ENCODE data around the gene LRFN3. TPM values are rescaled to one million over a fixed set of nuclear protein-coding genes. Genes with fewer than 3 reads are reported as not detected.

The LRFN3 gene
- total and polyA plus RNA-seq, 2 donors (not counting 1 experiment from before 2014, with no cell fraction given): 2.2 to 2.6 TPM

GRCh38 chr19:35919306-35919705, 16.9 kb upstream of the LRFN3 start:
- no peak overlapping the region for H3K9ac ChIP-seq (ENCODE audit: insufficient read depth, low read length)
- H3K27ac ChIP-seq (ENCODE audit: insufficient read depth, low read length): no peak overlapping the region
- no peaks in the 10 kb centered on the region for H3K36me3 ChIP-seq (ENCODE audit: control insufficient read depth, insufficient read depth, low read length)
- H3K4me3 ChIP-seq (replicated peaks in 1 of 4; ENCODE audit: control extremely low read depth in 1 of 4, insufficient read depth in 1 of 4, low read depth in 3 of 4, low read length in 4 of 4): no peak overlapping the region
- no peak overlapping the region for H2AFZ ChIP-seq (ENCODE audit: low read length)
- H3K27me3 ChIP-seq (ENCODE audit: control insufficient read depth, insufficient read depth, low read length): peaks cover 3% of the 10 kb centered on the region
- H3K79me2 ChIP-seq (ENCODE audit: control insufficient read depth, insufficient read depth, low read length): no peaks in the 10 kb centered on the region
- H3K4me2 ChIP-seq (ENCODE audit: extremely low read depth, insufficient read depth, low read length): no peak overlapping the region
- DNase-seq (ENCODE audit: low read depth in 2 of 2): no peak
- H4K20me1 ChIP-seq (ENCODE audit: control insufficient read depth, extremely low read depth, insufficient read depth, low read length): no peaks in the 10 kb centered on the region
- TF ChIP-seq EZH2 (IDR thresholded peaks at IDR 0.05; ENCODE audit: low read length, missing control alignments): no peak
- TF ChIP-seq, protein P1, sequence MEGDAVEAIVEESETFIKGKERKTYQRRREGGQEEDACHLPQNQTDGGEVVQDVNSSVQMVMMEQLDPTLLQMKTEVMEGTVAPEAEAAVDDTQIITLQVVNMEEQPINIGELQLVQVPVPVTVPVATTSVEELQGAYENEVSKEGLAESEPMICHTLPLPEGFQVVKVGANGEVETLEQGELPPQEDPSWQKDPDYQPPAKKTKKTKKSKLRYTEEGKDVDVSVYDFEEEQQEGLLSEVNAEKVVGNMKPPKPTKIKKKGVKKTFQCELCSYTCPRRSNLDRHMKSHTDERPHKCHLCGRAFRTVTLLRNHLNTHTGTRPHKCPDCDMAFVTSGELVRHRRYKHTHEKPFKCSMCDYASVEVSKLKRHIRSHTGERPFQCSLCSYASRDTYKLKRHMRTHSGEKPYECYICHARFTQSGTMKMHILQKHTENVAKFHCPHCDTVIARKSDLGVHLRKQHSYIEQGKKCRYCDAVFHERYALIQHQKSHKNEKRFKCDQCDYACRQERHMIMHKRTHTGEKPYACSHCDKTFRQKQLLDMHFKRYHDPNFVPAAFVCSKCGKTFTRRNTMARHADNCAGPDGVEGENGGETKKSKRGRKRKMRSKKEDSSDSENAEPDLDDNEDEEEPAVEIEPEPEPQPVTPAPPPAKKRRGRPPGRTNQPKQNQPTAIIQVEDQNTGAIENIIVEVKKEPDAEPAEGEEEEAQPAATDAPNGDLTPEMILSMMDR (conservative IDR thresholded peaks at IDR 0.05 in 1 of 2, IDR thresholded peaks at IDR 0.05 in 1 of 2; ENCODE audit: low read depth in 1 of 2, low read length in 2 of 2): no peak
- no peaks in the 10 kb centered on the region for H3K9me3 ChIP-seq (ENCODE audit: control insufficient read depth, insufficient read depth, low read depth, low read length)
- no peaks in the 10 kb centered on the region for H3K4me1 ChIP-seq (ENCODE audit: control insufficient read depth, extremely low read depth, insufficient read depth, low read length)

DNA sequence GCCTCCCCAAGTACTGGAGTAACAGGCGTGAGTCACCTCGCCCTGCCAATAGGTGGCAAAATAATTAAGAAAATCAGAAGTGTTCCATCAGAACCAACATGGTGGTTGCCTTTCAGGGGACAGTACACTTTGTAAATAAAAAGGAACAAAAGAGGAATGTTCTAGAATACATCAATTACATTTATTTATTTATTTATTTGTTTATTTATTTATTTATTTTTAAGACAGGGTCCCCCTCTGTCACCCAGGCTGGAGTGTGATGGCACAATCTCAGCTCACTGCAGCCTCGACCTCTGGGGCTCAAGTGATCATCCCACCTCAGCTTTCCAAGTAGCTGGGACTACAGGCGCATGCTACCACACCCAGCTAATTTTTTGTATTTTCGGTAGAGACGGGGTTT, 15.2 kb upstream of the LRFN3 start:
- Histone ChIP-seq H3K27ac (ENCODE audit: insufficient read depth, low read length) (no peak overlapping the region), H3K27me3 (ENCODE audit: control insufficient read depth, insufficient read depth, low read length) (peaks cover 6% of the 10 kb centered on the region), H2AFZ (ENCODE audit: low read length) (no peak overlapping the region), H3K4me3 (replicated peaks in 1 of 4; ENCODE audit: control extremely low read depth in 1 of 4, insufficient read depth in 1 of 4, low read depth in 3 of 4, low read length in 4 of 4) (no peak overlapping the region), H4K20me1 (ENCODE audit: control insufficient read depth, extremely low read depth, insufficient read depth, low read length) (no peaks in the 10 kb centered on the region), H3K9ac (ENCODE audit: insufficient read depth, low read length) (no peak overlapping the region), H3K4me1 (ENCODE audit: control insufficient read depth, extremely low read depth, insufficient read depth, low read length) (no peaks in the 10 kb centered on the region), H3K9me3 (ENCODE audit: control insufficient read depth, insufficient read depth, low read depth, low read length) (no peaks in the 10 kb centered on the region), H3K4me2 (ENCODE audit: extremely low read depth, insufficient read depth, low read length) (no peak overlapping the region), H3K79me2 (ENCODE audit: control insufficient read depth, insufficient read depth, low read length) (no peaks in the 10 kb centered on the region), H3K36me3 (ENCODE audit: control insufficient read depth, insufficient read depth, low read length) (no peaks in the 10 kb centered on the region)
- no peak for DNase-seq (ENCODE audit: low read depth in 2 of 2)
- TF ChIP-seq, protein P1 (conservative IDR thresholded peaks at IDR 0.05 in 1 of 2, IDR thresholded peaks at IDR 0.05 in 1 of 2; ENCODE audit: low read depth in 1 of 2, low read length in 2 of 2): no peak
- TF ChIP-seq EZH2 (IDR thresholded peaks at IDR 0.05; ENCODE audit: low read length, missing control alignments): no peak

- Histone ChIP-seq H3K27me3 (ENCODE audit: control insufficient read depth, insufficient read depth, low read length) (peaks cover 6% of the 10 kb centered on the region), H2AFZ (ENCODE audit: low read length) (no peak overlapping the region), H3K9me3 (ENCODE audit: control insufficient read depth, insufficient read depth, low read depth, low read length) (no peaks in the 10 kb centered on the region), H3K27ac (ENCODE audit: insufficient read depth, low read length) (no peak overlapping the region), H3K4me3 (replicated peaks in 1 of 4; ENCODE audit: control extremely low read depth in 1 of 4, insufficient read depth in 1 of 4, low read depth in 3 of 4, low read length in 4 of 4) (no peak overlapping the region), H3K79me2 (ENCODE audit: control insufficient read depth, insufficient read depth, low read length) (no peaks in the 10 kb centered on the region), H3K4me1 (ENCODE audit: control insufficient read depth, extremely low read depth, insufficient read depth, low read length) (no peaks in the 10 kb centered on the region), H3K4me2 (ENCODE audit: extremely low read depth, insufficient read depth, low read length) (no peak overlapping the region), H3K9ac (ENCODE audit: insufficient read depth, low read length) (no peak overlapping the region), H3K36me3 (ENCODE audit: control insufficient read depth, insufficient read depth, low read length) (no peaks in the 10 kb centered on the region), H4K20me1 (ENCODE audit: control insufficient read depth, extremely low read depth, insufficient read depth, low read length) (no peaks in the 10 kb centered on the region)
- TF ChIP-seq, protein P1 (conservative IDR thresholded peaks at IDR 0.05 in 1 of 2, IDR thresholded peaks at IDR 0.05 in 1 of 2; ENCODE audit: low read depth in 1 of 2, low read length in 2 of 2): no peak
- no peak for TF ChIP-seq EZH2 (IDR thresholded peaks at IDR 0.05; ENCODE audit: low read length, missing control alignments)
- DNase-seq (ENCODE audit: low read depth in 2 of 2): no peak
Observed at GRCh38 chr19:35925501-35925900, 10.7 kb upstream of the LRFN3 start.

All from fibroblast of lung (primary cell).